GM06990 (cell line): ENCODE results near the gene MALRD1.

Experiments used
- DNase-seq: peaks from one replicate; pipeline ENCODE4 v3.0.0-alpha.2; 2011; ENCODE audit not compliant: insufficient read length; ENCODE audit errors: extremely low read depth
- H3K27me3 ChIP-seq: replicated peaks from 2 replicates; pipeline ENCODE4 v1.6.0; 2011; ENCODE audit warnings: low read length; ENCODE audit not compliant: control insufficient read depth, insufficient read depth
- H3K36me3 ChIP-seq: 2 replicates; pipeline ENCODE4 v1.5.1; 2011; ENCODE audit warnings: low read length; ENCODE audit not compliant: control insufficient read depth, insufficient read depth
- H3K4me3 ChIP-seq: replicated peaks from 2 replicates; pipeline ENCODE4 v1.5.1; 2011; ENCODE audit warnings: low read depth, mild to moderate bottlenecking, control low read depth, low read length
- CTCF ChIP-seq: IDR thresholded peaks from 2 replicates; pipeline ENCODE4 v1.5.1; 2011; ENCODE audit warnings: low read length, control low read depth, mild to moderate bottlenecking, inconsistent platforms; ENCODE audit not compliant: insufficient read depth, poor library complexity, severe bottlenecking

The MALRD1 gene

DNA sequence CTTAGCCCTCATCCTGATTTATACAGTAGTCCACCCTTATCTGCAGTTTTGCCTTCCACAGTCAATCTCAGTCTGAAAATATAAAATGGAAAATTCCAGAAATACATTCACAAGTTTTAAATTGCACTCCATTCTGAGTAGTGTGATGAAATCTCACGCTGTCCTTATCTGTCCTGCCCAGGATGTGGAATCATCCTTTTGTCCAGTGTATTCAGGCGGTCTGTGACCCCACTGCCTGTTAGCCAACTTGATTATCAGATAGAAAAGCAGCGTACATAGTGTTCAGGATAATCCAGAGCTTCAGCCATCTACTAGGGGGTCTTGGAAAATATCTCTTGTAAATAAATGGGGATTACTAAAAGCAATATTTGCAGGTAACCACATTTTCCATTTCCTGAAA, 146.3 kb downstream of the MALRD1 start:
- DNase-seq: no peak
- no peaks in the 10 kb centered on the region for H3K27me3 ChIP-seq
- no peak for TF ChIP-seq CTCF
- no peak overlapping the region for H3K4me3 ChIP-seq
- H3K36me3 ChIP-seq: no peaks in the 10 kb centered on the region

- TF ChIP-seq CTCF: no peak
- DNase-seq: no peak
- Histone ChIP-seq H3K36me3 (no peaks in the 10 kb centered on the region), H3K4me3 (no peak overlapping the region), H3K27me3 (no peaks in the 10 kb centered on the region)
Measured at GRCh38 chr10:19195698-19196097, 147.1 kb downstream of the MALRD1 start.

DNA sequence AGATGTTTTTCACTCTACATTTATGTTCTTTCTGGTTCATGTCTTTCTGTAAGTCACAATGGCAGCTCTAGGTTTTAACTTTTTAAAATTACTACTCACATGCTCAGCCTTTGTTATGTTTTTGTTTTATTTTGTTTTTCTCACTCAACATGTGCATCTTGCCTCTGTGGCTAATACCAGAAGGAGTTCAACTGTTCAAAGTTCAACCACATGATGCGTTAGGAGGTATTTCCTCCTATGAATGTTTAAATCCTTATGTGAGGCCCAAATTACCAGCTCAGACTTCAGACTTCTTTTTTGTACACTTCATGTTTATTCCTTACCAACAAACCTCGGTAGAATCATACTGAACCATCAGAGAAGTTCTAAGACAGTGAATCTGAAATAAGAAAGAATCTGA, 151.6 kb downstream of the MALRD1 start:
- Histone ChIP-seq H3K36me3 (no peaks in the 10 kb centered on the region), H3K27me3 (no peaks in the 10 kb centered on the region), H3K4me3 (no peak overlapping the region)
- DNase-seq: no peak
- TF ChIP-seq CTCF: no peak

DNA sequence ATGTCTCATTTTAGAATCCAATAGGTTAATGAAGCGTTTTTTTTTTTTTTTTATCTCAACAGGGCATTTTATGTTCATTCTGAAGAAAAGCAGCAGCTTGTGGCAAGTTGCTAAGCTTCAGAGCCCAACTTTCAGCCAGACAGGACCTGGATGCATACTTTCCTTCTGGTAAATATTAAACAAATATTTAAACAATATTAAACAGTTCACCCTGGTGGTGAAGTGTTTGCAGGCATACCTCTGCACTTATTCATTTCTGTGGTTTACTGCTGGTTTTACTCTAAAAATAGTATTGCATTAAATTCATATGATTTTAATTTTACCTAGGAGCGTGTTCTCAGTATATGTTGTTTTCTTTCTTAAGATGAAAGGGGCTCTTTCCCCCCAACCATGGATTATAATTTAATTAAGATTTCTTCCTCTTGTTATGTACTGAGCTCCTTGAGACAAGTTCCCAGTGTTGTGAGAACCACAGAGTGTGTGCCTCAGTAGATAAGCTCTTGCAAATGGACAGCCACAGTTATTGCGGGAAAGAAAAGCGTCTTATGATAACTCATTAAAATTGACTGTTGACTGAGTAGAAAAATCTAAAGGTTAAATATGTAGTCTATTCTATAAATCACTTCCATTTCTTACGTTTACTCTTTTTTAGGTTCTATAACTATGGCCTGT, 155.8 kb downstream of the MALRD1 start:
- H3K36me3 ChIP-seq: no peaks in the 10 kb centered on the region
- TF ChIP-seq CTCF: no peak
- H3K4me3 ChIP-seq: no peak overlapping the region
- DNase-seq: no peak
- H3K27me3 ChIP-seq: no peaks in the 10 kb centered on the region

- Histone ChIP-seq H3K36me3 (no peaks in the 10 kb centered on the region), H3K27me3 (no peaks in the 10 kb centered on the region), H3K4me3 (no peak overlapping the region)
- no peak for DNase-seq
- TF ChIP-seq CTCF: no peak
Measured at GRCh38 chr10:19209319-19209718, 160.7 kb downstream of the MALRD1 start.

GRCh38 chr10:19212590-19212989, 164.0 kb downstream of the MALRD1 start:
- DNase-seq: no peak
- Histone ChIP-seq H3K36me3 (no peaks in the 10 kb centered on the region), H3K27me3 (no peaks in the 10 kb centered on the region), H3K4me3 (no peak overlapping the region)
- TF ChIP-seq CTCF: no peak
